GM21723 (cell line): ENCODE measurements around the gene ATP5MC2.
"Not testable (repeated sequence)": the region's sequence is repeated elsewhere in the genome, so short reads cannot be mapped to it uniquely, and the experiment has no call there.

Experiments
- ATAC-seq: cut with Tn5 transposase; IDR thresholded peaks from one replicate; pipeline ENCODE4 v1.9.1; 2021; ENCODE audit warnings: mild to moderate bottlenecking, moderate library complexity; ENCODE audit not compliant: unreplicated experiment

The ATP5MC2 gene

DNA sequence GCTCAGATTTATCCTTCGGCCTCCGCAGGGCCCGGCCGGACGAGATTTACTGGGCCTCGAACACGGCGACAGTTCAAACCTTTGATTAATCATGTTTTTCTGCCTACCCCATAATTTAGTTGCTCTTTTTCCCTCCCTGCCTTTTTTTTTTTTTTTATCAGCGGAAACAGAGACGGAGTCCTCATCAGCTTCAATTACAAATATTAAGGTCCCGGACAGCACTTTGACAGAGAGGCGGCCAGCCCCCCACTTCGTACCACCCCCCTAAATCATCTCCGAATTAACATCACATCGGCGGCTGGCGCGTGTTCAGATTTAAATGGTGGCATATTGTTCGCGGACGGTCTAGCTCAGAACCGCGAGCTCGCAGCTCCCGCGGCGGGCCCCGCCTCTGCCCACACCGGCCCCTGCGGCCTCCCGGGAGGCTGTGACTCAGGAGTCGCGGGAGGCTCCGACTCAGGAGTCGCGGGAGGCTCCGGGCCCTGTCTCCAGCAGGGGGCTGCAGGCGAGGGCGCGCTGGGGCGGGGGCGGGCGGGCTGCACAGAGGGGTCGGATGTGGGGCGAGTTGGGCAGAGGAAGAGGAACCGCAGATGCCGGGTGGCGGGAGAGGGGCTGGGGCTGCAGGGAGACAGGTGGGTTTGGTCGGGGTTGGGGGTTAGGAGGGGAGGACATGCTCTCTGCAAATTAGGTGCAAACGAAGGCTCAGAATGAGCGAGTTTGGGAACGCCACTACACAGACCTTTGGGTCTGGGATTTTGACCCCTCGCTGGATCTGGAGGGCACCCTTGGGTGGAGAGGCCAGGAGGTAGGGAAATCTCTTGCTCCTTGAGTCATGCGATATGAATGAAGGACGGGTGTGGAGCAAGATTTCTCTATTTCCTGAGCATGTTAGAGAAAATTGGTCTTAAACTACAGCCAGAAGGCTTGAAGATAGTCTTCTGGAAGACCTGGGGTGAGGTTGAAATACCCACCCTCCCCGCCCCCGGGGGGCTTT, 19.6 kb upstream of the ATP5MC2 start:
- no peak for ATAC-seq

GRCh38 chr12:53694756-53695151, 18.9 kb upstream of the ATP5MC2 start:
- no peak for ATAC-seq

GRCh38 chr12:53688134-53688533, 12.3 kb upstream of the ATP5MC2 start:
- ATAC-seq = no peak

DNA sequence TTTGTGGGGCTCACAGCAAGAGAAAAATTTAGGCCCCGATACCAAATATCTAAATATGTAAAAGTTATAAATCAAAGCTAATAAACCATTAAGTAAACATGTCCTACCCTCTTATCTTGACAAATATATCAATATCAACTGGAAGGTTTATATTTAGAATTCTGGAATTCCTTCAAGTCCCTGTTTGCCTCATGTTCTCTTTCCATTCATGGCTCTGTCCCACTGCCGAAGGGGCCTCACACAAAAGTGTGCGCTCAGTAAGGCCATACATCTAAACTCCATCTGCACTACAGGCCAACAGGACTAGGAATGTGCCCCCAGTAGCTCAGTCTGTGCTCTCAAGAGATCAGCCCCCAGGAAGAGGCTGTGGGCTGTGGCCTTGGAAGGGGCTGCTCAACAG, 10.6 kb upstream of the ATP5MC2 start:
- ATAC-seq = no peak

GRCh38 chr12:53684654-53685220, 8.9 kb upstream of the ATP5MC2 start:
- no peak for ATAC-seq

- ATAC-seq = no peak
These were observed 8.1 kb upstream of the ATP5MC2 start for GRCh38 chr12:53683983-53684382.

DNA sequence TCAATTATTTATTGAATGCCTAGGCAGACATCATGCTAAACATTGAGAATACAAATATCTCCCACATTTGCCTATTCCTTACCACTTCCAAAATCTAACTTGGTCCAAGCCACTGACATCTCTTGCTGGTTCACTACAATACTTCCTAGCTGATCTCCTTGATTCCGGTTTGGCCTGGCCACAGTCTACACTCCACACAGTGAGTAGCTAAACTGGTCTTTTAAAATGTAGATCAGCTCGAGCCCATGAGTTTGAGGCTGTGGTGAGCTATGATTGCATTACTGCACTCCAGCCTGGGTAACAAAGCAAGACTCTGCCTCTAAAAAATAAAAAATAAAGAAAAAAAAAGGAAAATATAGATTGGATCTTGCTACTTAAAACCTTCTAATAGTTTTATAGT, 7.6 kb upstream of the ATP5MC2 start:
- ATAC-seq = no peak

- not testable (repeated sequence) for ATAC-seq
These were observed 4.2 kb upstream of the ATP5MC2 start for GRCh38 chr12:53680061-53680460.

DNA sequence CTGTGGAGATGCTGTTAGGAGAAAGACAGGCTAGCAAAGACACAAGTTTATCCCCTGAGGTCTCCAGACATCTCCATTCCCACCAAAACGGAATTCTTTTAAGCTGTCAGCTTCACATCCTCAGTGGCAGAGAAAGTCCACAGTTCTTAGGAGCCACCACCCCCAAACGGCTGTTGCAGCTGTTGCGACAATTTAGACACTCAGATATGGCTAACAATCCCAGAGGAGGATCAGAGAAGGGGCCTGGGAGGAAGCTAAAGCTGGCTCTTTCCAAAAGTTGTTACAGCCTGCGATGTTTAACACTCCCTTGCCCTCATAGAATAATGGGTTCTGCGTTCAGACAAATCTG, 1.9 kb upstream of the ATP5MC2 start:
- ATAC-seq = no peak

- ATAC-seq = no peak
These were observed 1.3 kb upstream of the ATP5MC2 start for GRCh38 chr12:53677016-53677799.

- ATAC-seq = no peak
These were observed 753 bp upstream of the ATP5MC2 start for GRCh38 chr12:53676656-53677015.

- no peak for ATAC-seq
These were observed 744 bp downstream of the ATP5MC2 start for GRCh38 chr12:53674977-53675700.

DNA sequence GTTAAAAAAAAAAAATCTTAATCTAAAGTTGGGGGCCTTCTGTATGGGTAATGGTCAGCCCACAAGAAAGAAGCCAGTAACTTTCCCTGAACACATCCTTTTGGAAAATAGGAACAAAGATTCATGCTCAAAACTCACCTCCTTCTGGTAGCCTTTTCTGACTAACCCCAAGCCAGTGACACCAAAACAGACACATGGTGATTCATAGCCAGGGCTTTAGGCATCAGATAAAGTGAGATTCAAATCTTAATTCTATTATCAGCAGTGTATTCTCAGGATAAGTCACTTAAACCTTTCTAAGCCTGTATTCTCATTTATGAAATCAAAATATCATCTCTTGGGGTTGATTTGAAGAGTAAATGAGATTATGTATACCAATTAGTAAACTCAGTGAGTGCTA, 4.9 kb downstream of the ATP5MC2 start:
- no peak for ATAC-seq

- no peak for ATAC-seq
These were observed 5.6 kb downstream of the ATP5MC2 start for GRCh38 chr12:53670308-53670707.

- ATAC-seq = no peak
These were observed 8.8 kb downstream of the ATP5MC2 start for GRCh38 chr12:53667080-53667479.

DNA sequence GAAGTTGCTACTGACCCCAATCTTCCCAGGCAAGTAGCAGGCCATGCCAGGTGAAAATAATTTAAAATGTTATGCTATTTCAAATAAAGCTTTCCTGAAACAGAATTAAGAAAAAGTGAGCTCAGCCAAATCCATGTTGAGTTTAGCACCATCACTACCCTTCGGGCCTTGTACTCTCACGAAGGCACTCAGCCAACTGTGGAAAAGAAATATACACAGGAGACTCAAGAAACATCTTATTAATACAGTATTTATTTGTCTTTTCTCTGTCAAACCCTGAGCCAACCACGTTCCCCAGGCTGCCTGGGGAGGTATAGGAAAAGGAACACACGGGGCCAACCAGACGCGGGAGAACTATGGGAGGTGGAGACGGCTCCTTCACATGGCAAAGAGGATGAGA, 10.9 kb downstream of the ATP5MC2 start:
- no peak for ATAC-seq

DNA sequence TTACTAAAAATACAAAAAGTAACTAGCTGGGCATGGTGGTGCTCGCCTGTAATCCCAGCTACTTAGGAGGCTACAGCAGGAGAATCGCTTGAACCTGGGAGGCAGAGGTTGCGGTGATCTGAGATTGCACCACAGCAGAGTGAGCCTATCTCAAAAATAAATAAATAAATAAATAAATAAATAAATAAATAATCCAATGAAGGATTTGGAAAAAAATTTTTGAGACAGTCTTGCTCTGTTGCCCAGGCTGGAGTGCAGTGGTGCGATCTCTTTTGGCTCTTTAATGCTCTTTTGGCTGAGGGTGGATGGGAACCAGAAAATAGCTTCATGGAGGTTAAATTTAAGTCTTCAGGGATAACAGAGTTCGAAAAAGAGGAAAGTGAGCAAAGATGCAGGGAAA, 11.7 kb downstream of the ATP5MC2 start:
- ATAC-seq = no peak

DNA sequence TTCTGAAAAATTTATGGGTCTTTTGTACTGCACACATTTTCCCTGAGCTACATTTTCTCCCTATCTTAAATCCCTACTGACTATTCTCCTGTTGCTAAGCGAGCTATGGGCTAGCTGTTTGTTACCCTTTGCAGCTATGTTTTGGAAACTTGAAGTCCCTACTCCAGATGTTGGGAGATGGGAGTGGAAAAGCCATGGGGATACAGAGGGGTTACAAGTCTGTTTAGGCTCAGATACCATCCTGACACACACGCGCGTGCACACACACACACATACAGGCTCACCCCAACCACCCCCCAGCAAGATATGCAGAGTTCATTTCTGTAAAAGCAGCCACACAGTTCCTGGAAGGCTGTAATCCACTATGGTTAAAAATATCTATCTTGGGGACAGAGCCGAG, 15.8 kb downstream of the ATP5MC2 start:
- ATAC-seq = no peak

GRCh38 chr12:53659571-53659981, 16.3 kb downstream of the ATP5MC2 start:
- no peak for ATAC-seq

GRCh38 chr12:53659011-53659551, 16.8 kb downstream of the ATP5MC2 start:
- ATAC-seq = no peak

DNA sequence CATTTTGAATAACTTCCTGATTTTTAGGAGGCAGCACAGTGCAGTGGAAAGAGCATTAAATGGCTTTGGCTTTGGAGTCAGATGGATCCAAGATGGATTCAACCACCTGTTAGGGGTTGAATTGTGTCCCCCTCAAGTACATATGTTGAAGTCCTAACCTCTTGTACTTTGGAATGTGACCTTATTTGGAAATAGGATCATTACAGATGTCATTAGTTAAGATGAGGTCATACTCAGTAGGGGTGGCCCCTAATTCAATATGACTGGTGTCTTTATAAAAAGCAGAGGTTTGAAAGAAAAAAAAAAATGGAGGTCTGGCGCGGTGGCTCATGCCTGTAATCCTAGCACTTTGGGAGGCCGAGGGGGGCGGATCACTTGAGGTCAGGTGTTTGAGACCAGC, 18.8 kb downstream of the ATP5MC2 start:
- ATAC-seq = no peak
